Stomach (tissue), 9 donors: ENCODE measurements around the gene PRKN. TPM values are rescaled to one million over a fixed set of nuclear protein-coding genes. Genes with fewer than 3 reads are reported as not detected.
A peak's percentile ranks its signal among the peaks of the same experiment; 100 is the strongest.

ENCODE experiments used
- DNase-seq, 2 donors: peaks; one replicate each; pipeline versions ENCODE4 v3.0.0 to v3.0.0-alpha.2; 2013 to 2019
- H3K27ac ChIP-seq, 5 donors: fragments of 200-600 bp in 4 of 5; sonication (generic) in 4 of 5; one replicate each; pipeline ENCODE4 v1.5.1; 2013 to 2019; ENCODE audit warnings: mild to moderate bottlenecking in 1 of 5, moderate library complexity in 1 of 5
- H3K27me3 ChIP-seq, 3 donors: fragments of 200-600 bp; sonication (generic); one replicate each; pipeline ENCODE4 v1.5.1; 2017 to 2019; ENCODE audit warnings: mixed run types in 1 of 3
- H3K36me3 ChIP-seq, 4 donors: fragments of 200-600 bp; sonication (generic); 1 replicate in 3 of 4; 2 replicates in 1 of 4; pipeline ENCODE4 v1.5.1; 2016 to 2019
- H3K4me1 ChIP-seq, 4 donors: fragments of 200-600 bp; sonication (generic); one replicate each; pipeline ENCODE4 v1.5.1; 2016 to 2019
- H3K4me3 ChIP-seq, 4 donors: fragments of 200-600 bp; sonication (generic) in 3 of 4; one replicate each; pipeline ENCODE4 v1.5.1; 2016 to 2019; ENCODE audit warnings: mild to moderate bottlenecking in 1 of 4
- H3K9me3 ChIP-seq, 4 donors: fragments of 200-600 bp; sonication (generic); one replicate each; pipeline ENCODE4 v1.5.1; 2016 to 2019
- CTCF ChIP-seq, 7 experiments: fragments of 450-650 bp in 4 of 7; fragments of 200-600 bp in 3 of 7; sonication (generic) in 3 of 7; IDR thresholded peaks; one replicate each; pipeline ENCODE4 v1.5.1; 2016 to 2019; ENCODE audit warnings: antibody characterized with exemption in 7 of 7, control low read depth in 2 of 7, mild to moderate bottlenecking in 1 of 7
- EP300 ChIP-seq: sonication (generic); formaldehyde crosslinking; IDR thresholded peaks from one replicate; pipeline ENCODE4 v1.6.1; 2017; ENCODE audit warnings: antibody characterized with exemption
- POLR2A ChIP-seq, 4 donors: fragments of 450-650 bp; IDR thresholded peaks; one replicate each; pipeline ENCODE4 v1.6.1; 2016; ENCODE audit warnings: antibody characterized with exemption in 4 of 4, control low read depth in 2 of 4, mild to moderate bottlenecking in 1 of 4, moderate library complexity in 1 of 4
- POLR2AphosphoS5 ChIP-seq, 3 donors: sonication (generic); formaldehyde crosslinking; IDR thresholded peaks; one replicate each; pipeline ENCODE4 v1.6.1; 2016; ENCODE audit warnings: antibody characterized with exemption in 3 of 3
- WGBS, 5 donors: extraction: QIAGEN DNeasy Blood & Tissue Kit in 3 of 5; methylation state at CpG; one replicate each; pipeline versions ENCODE4 v1.1.5 to v1.1.7; 2013 to 2018; 5-methylcytosine and 5-hydroxymethylcytosine counted together
- intact Hi-C: fragments of 100-400 bp; cut with DNase I; formaldehyde crosslinking; loops from one replicate; pipeline ENCODE4 v1.15.1; 2023; ENCODE audit warnings: low total_unique reads
- polyA plus RNA-seq, 3 donors: library from polyadenylated mRNA; stranded (reverse); fragments of 200-250 nt; gene quantifications; one replicate each; pipeline ENCODE4 v1.2.3, GENCODE V29; 2013
- total RNA-seq, 5 donors: library from RNA; depleted of rRNA; stranded (reverse); fragments of >200 nt; gene quantifications; one replicate each; pipeline versions ENCODE4 v1.1.0 to v1.2.3, GENCODE V29; 2014 to 2016
- donor health status: healthy with polysubstance abuse.
- donor health status: Bipolar disorder and iron deficiency.
- donor health status: healthy.

Gene PRKN
- total and polyA plus RNA-seq, 8 donors, result 0.68 to 19.8 (median 9.5) TPM

- Histone ChIP-seq H3K9me3 (no peaks in the 10 kb centered on the region), H3K4me1 (no peaks in the 10 kb centered on the region), H3K27me3 (no peaks in the 10 kb centered on the region), H3K27ac (no peak overlapping the region), H3K36me3 (no peaks in the 10 kb centered on the region), H3K4me3 (no peak overlapping the region)
- 58 to 73% (median 65%) methylated on average over 3 of the region's 3 CpGs for WGBS, 5 donors
- TF ChIP-seq EP300, result no peak
- TF ChIP-seq CTCF (IDR thresholded peaks at IDR 0.05), result peak in 2 of 7 experiments; percentile 34 to 38
- intact Hi-C loops, result no loop called here
- DNase-seq, result peak in 1 of 2 donors; percentile 14
Observed at GRCh38 chr6:161694995-161695394, 1032.6 kb downstream of the PRKN start.

- Histone ChIP-seq H3K36me3 (no peaks in the 10 kb centered on the region), H3K27ac (no peak overlapping the region), H3K4me1 (no peaks in the 10 kb centered on the region), H3K9me3 (no peaks in the 10 kb centered on the region), H3K4me3 (no peak overlapping the region), H3K27me3 (no peaks in the 10 kb centered on the region)
- WGBS, 5 donors, result 53 to 75% (median 66%) methylated on average over 4 of the region's 4 CpGs
- DNase-seq, result no peak
- intact Hi-C loops, result no loop called here
- TF ChIP-seq POLR2AphosphoS5 (IDR thresholded peaks at IDR 0.05) (no peak), POLR2A (IDR thresholded peaks at IDR 0.05) (no peak)
Observed at GRCh38 chr6:161686655-161687054, 1040.9 kb downstream of the PRKN start.

- Histone ChIP-seq H3K27ac (no peak overlapping the region), H3K27me3 (no peaks in the 10 kb centered on the region), H3K36me3 (no peaks in the 10 kb centered on the region), H3K4me3 (no peak overlapping the region), H3K4me1 (no peaks in the 10 kb centered on the region), H3K9me3 (no peaks in the 10 kb centered on the region)
- intact Hi-C loops, result no loop called here
- TF ChIP-seq CTCF (IDR thresholded peaks at IDR 0.05), result no peak
- TF ChIP-seq EP300, result no peak
- no peak for TF ChIP-seq POLR2A (IDR thresholded peaks at IDR 0.05)
- TF ChIP-seq POLR2AphosphoS5 (IDR thresholded peaks at IDR 0.05), result no peak
- no peak for DNase-seq
- WGBS, 5 donors, result 52 to 70% (median 63%) methylated on average over 6 of the region's 6 CpGs
Observed at GRCh38 chr6:161684731-161685475, 1042.7 kb downstream of the PRKN start.

- intact Hi-C loops, result no loop called here
- H3K27ac ChIP-seq, result no peak overlapping the region
Observed at GRCh38 chr6:161683400-161683799, 1044.2 kb downstream of the PRKN start.

More at GRCh38 chr6:161683400-161683799, 1044.2 kb downstream of the PRKN start:
- TF ChIP-seq POLR2A (IDR thresholded peaks at IDR 0.05), result no peak
- TF ChIP-seq POLR2AphosphoS5 (IDR thresholded peaks at IDR 0.05), result no peak
- no peak for TF ChIP-seq EP300
- no peak for TF ChIP-seq CTCF (IDR thresholded peaks at IDR 0.05)
- no peaks in the 10 kb centered on the region for H3K27me3 ChIP-seq
- no peaks in the 10 kb centered on the region for H3K9me3 ChIP-seq
- no peak for DNase-seq
- 84 to 89% (median 88%) methylated on average over 5 of the region's 5 CpGs for WGBS, 5 donors
- H3K36me3 ChIP-seq, result no peaks in the 10 kb centered on the region
- H3K4me1 ChIP-seq, result no peaks in the 10 kb centered on the region
- H3K4me3 ChIP-seq, result no peak overlapping the region
